ENCODE measurements around the gene GPR55. TPM values are rescaled to one million over a fixed set of nuclear protein-coding genes. Genes with fewer than 3 reads are reported as not detected.

Gene GPR55
- total and polyA plus RNA-seq, 2 of the 4 experiments (the other 2 are of a cell fraction), result 0.03 TPM; not detected in 1

- in situ Hi-C loops (cut with MboI; ENCODE audit: low sequenced_read_pairs) (no loop called here), intact Hi-C loops (cut with micrococcal nuclease) (no loop called here), dilution Hi-C loops (cut with HindIII; ENCODE audit: low sequenced_read_pairs, unreplicated experiment) (no loop called here)
- BruUV-seq (replicated peaks), result no TSS peak
- Histone ChIP-seq H4K20me1 (ENCODE audit: insufficient read depth, low read length) (peaks cover 31% of the 10 kb centered on the region), H2BK15ac (ENCODE audit: low read depth, low read length) (no peak overlapping the region), H3K27ac (ENCODE audit: insufficient read depth, low read length) (no peak overlapping the region), H4K8ac (ENCODE audit: low read depth in 2 of 2, low read length in 2 of 2) (no peak overlapping the region), H3K4me1 (ENCODE audit: control insufficient read depth, insufficient read depth, low read length) (peaks cover 12% of the 10 kb centered on the region; the same call in 1 of the 2 replicates), H3K27me3 (ENCODE audit: control insufficient read depth, insufficient read depth, low read length) (peaks cover 2% of the 10 kb centered on the region; the same call in 1 of the 2 replicates), H2BK120ac (ENCODE audit: low read depth, low read length) (no peak overlapping the region), H3K9ac (ENCODE audit: low read depth, low read length) (no peak overlapping the region), H3K36me3 (ENCODE audit: control insufficient read depth, insufficient read depth, low read length) (peaks cover 1% of the 10 kb centered on the region; the same call in 1 of the 2 replicates), H3K79me1 (ENCODE audit: low read depth in 1 of 2, low read length in 2 of 2) (peaks cover 3 to 44% of the 10 kb centered on the region in 2 experiments; a peak in 3 of 4 replicates), H2AFZ (replicated peaks; ENCODE audit: low read length, poor library complexity) (peak overlapping the region; percentile 37), H3K4me2 (ENCODE audit: low read depth, low read length) (no peak overlapping the region), H3K56ac (ENCODE audit: extremely low read depth, insufficient read depth, low read length) (no peak overlapping the region), H3K23ac (ENCODE audit: low read depth, low read length) (no peak overlapping the region), H2BK20ac (ENCODE audit: low read depth, low read length) (no peak overlapping the region), H3K4ac (ENCODE audit: low read depth, low read length) (no peak overlapping the region), H3K9me3 (ENCODE audit: control insufficient read depth, insufficient read depth, low read length) (no peaks in the 10 kb centered on the region), H4K91ac (ENCODE audit: insufficient read depth, low read depth, low read length) (no peak overlapping the region), H4K5ac (ENCODE audit: low read depth, low read length) (no peak overlapping the region), H2AK9ac (replicated peaks; ENCODE audit: low read depth, low read length, poor library complexity) (peak overlapping the region; percentile 83), H3K9me1 (ENCODE audit: insufficient read depth, low read length) (peaks cover 5% of the 10 kb centered on the region; the same call in 1 of the 2 replicates), H2AK5ac (ENCODE audit: low read depth, low read length) (no peak overlapping the region), H3K18ac (ENCODE audit: low read depth, low read length) (no peak overlapping the region), H3K4me3 (ENCODE audit: insufficient read depth, low read depth, low read length) (no peak overlapping the region), H3K14ac (replicated peaks; ENCODE audit: low read depth, low read length) (no peak overlapping the region), H2BK5ac (ENCODE audit: low read depth, low read length, poor library complexity, severe bottlenecking) (no peak overlapping the region)
- no peak for DNase-seq
- 67% methylated on average over 3 of the region's 19 CpGs; no CpG with 5 or more reads in 1 of the 2 experiments for WGBS, 2 experiments (ENCODE audit: extremely low coverage in 2 of 2, insufficient read length in 1 of 2)
- CTCF ChIA-PET, result no interaction called here
- POLR2A ChIA-PET (ENCODE audit: unreplicated experiment), result no interaction called here
- no peak for ATAC-seq (ENCODE audit: low read depth)
- TF ChIP-seq BHLHE40 (IDR thresholded peaks at IDR 0.05; ENCODE audit: low read depth, low read length) (no peak), RAD21 (IDR thresholded peaks at IDR 0.05; ENCODE audit: low read length) (no peak), POLR2A (IDR thresholded peaks at IDR 0.05; ENCODE audit: low read depth, low read length) (no peak), MXI1 (IDR thresholded peaks at IDR 0.05; ENCODE audit: borderline replicate concordance, low read depth, low read length) (no peak), FOS (IDR thresholded peaks at IDR 0.05; ENCODE audit: low read depth, low read length) (no peak), CHD1 (IDR thresholded peaks at IDR 0.05; ENCODE audit: low read depth, low read length) (no peak), CEBPB (IDR thresholded peaks at IDR 0.05; ENCODE audit: low read depth, low read length) (no peak), RCOR1 (IDR thresholded peaks at IDR 0.05; ENCODE audit: insufficient replicate concordance, low read length) (no peak), MAFK (IDR thresholded peaks at IDR 0.05; ENCODE audit: low read depth, low read length) (no peak), SMC3 (IDR thresholded peaks at IDR 0.05; ENCODE audit: low read depth, low read length) (no peak), NFE2L2 (IDR thresholded peaks at IDR 0.05; ENCODE audit: low read depth, low read length) (no peak), RFX5 (IDR thresholded peaks at IDR 0.05; ENCODE audit: low read depth, low read length) (no peak), MAZ (IDR thresholded peaks at IDR 0.05; ENCODE audit: borderline replicate concordance, low read depth, low read length) (no peak)
- TF ChIP-seq, protein P1, sequence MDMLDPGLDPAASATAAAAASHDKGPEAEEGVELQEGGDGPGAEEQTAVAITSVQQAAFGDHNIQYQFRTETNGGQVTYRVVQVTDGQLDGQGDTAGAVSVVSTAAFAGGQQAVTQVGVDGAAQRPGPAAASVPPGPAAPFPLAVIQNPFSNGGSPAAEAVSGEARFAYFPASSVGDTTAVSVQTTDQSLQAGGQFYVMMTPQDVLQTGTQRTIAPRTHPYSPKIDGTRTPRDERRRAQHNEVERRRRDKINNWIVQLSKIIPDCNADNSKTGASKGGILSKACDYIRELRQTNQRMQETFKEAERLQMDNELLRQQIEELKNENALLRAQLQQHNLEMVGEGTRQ (IDR thresholded peaks at IDR 0.05; ENCODE audit: low read depth, low read length), result no peak
- TF ChIP-seq, protein P2, sequence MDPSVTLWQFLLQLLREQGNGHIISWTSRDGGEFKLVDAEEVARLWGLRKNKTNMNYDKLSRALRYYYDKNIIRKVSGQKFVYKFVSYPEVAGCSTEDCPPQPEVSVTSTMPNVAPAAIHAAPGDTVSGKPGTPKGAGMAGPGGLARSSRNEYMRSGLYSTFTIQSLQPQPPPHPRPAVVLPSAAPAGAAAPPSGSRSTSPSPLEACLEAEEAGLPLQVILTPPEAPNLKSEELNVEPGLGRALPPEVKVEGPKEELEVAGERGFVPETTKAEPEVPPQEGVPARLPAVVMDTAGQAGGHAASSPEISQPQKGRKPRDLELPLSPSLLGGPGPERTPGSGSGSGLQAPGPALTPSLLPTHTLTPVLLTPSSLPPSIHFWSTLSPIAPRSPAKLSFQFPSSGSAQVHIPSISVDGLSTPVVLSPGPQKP (IDR thresholded peaks at IDR 0.05; ENCODE audit: borderline replicate concordance, low read depth, low read length), result no peak
Observed at GRCh38 chr2:230868947-230869913, 55.8 kb downstream of the GPR55 start.

Data from IMR-90 (cell line).